ENCODE data around the gene CPM. TPM values are rescaled to one million over a fixed set of nuclear protein-coding genes. Genes with fewer than 3 reads are reported as not detected.

Gene CPM
- total and polyA plus RNA-seq, 7 donors: 2.2 to 13.3 (median 5.8) TPM

- H3K36me3 ChIP-seq (ENCODE audit: insufficient read depth in 1 of 2, low read depth in 1 of 2): no peaks in the 10 kb centered on the region
- no peaks in the 10 kb centered on the region for H3K9me3 ChIP-seq
- intact Hi-C loops (cut with DNase I): no loop called here
- H3K4me1 ChIP-seq: no peaks in the 10 kb centered on the region
- H3K27me3 ChIP-seq (ENCODE audit: insufficient read depth in 3 of 3, low read length in 2 of 3): no peaks in the 10 kb centered on the region
- no peak overlapping the region for H3K4me3 ChIP-seq
- ATAC-seq (no peak), DNase-seq (no peak)
- H3K27ac ChIP-seq: no peak overlapping the region
- WGBS, 3 donors: 65 to 74% (median 72%) methylated on average over 2 of the region's 2 CpGs
- TF ChIP-seq, protein P1, sequence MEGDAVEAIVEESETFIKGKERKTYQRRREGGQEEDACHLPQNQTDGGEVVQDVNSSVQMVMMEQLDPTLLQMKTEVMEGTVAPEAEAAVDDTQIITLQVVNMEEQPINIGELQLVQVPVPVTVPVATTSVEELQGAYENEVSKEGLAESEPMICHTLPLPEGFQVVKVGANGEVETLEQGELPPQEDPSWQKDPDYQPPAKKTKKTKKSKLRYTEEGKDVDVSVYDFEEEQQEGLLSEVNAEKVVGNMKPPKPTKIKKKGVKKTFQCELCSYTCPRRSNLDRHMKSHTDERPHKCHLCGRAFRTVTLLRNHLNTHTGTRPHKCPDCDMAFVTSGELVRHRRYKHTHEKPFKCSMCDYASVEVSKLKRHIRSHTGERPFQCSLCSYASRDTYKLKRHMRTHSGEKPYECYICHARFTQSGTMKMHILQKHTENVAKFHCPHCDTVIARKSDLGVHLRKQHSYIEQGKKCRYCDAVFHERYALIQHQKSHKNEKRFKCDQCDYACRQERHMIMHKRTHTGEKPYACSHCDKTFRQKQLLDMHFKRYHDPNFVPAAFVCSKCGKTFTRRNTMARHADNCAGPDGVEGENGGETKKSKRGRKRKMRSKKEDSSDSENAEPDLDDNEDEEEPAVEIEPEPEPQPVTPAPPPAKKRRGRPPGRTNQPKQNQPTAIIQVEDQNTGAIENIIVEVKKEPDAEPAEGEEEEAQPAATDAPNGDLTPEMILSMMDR (IDR thresholded peaks at IDR 0.05): no peak
These were observed 20.1 kb downstream of the CPM start for GRCh38 chr12:68912916-68913315.

GRCh38 chr12:68911197-68911718 lies 21.7 kb downstream of the CPM start:
- WGBS, 3 donors: 75 to 80% (median 78%) methylated on average over 2 of the region's 2 CpGs
- no peaks in the 10 kb centered on the region for H3K4me1 ChIP-seq
- no peak for DNase-seq
- intact Hi-C loops (cut with DNase I): no loop called here
- no peak overlapping the region for H3K4me3 ChIP-seq
- TF ChIP-seq, protein P1 (IDR thresholded peaks at IDR 0.05): no peak
- no peak for ATAC-seq
- no peaks in the 10 kb centered on the region for H3K9me3 ChIP-seq
- no peaks in the 10 kb centered on the region for H3K36me3 ChIP-seq (ENCODE audit: insufficient read depth in 1 of 2, low read depth in 1 of 2)
- H3K27me3 ChIP-seq (ENCODE audit: insufficient read depth in 3 of 3, low read length in 2 of 3): no peaks in the 10 kb centered on the region
- no peak overlapping the region for H3K27ac ChIP-seq

DNA sequence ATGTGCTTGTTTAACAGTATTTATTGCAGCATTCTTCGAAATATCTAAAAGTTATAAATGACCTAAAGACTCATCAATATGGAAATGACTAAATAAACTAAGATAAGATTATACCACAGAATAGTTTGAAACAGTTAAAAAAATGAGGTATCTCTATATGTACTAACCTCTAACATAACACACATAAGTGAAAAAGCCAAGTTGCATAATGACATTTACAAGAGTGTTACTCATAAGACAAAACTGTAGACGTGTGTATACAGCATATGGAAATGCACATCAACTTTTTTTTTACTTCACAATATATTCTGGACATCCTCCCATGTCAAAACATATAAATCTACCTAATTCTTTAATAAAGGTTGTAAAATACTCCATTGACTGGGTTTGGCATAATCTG lies 22.8 kb downstream of the CPM start:
- ATAC-seq (no peak), DNase-seq (no peak)
- TF ChIP-seq, protein P1 (IDR thresholded peaks at IDR 0.05): no peak
- H3K9me3 ChIP-seq: no peaks in the 10 kb centered on the region
- H3K4me1 ChIP-seq: no peaks in the 10 kb centered on the region
- intact Hi-C loops (cut with DNase I): no loop called here
- no peak overlapping the region for H3K4me3 ChIP-seq
- no peak overlapping the region for H3K27ac ChIP-seq
- no peaks in the 10 kb centered on the region for H3K27me3 ChIP-seq (ENCODE audit: insufficient read depth in 3 of 3, low read length in 2 of 3)
- 85 to 89% (median 86%) methylated on average over 2 of the region's 2 CpGs for WGBS, 3 donors
- no peaks in the 10 kb centered on the region for H3K36me3 ChIP-seq (ENCODE audit: insufficient read depth in 1 of 2, low read depth in 1 of 2)

DNA sequence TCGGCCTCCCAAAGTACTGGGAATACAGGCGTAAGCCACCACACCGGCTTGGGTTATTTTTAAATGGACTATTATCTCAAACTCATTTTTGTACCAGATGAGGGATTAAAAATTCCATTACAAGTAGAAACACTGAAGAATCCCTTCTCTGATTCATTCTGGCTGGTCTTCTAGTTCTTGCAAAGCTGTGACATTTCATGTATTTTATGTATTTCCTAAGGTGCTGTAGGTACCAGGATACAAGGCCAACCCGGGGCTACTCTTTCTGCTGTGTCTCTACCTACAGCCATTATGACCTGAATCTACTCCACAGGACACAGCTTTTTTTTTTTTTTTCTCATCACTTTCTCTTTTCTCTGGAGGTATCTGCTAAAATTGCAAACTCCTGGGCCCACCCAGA lies 24.9 kb downstream of the CPM start:
- Histone ChIP-seq H3K9me3 (no peaks in the 10 kb centered on the region), H3K27me3 (ENCODE audit: insufficient read depth in 3 of 3, low read length in 2 of 3) (no peaks in the 10 kb centered on the region)
- WGBS, 3 donors: 92 to 96% (median 93%) methylated on average over 4 of the region's 4 CpGs

More for the DNA sequence above, 24.9 kb downstream of the CPM start:
- intact Hi-C loops (cut with DNase I): no loop called here
- ATAC-seq (no peak), DNase-seq (no peak)
- Histone ChIP-seq H3K4me1 (no peaks in the 10 kb centered on the region), H3K4me3 (no peak overlapping the region), H3K27ac (no peak overlapping the region), H3K36me3 (ENCODE audit: insufficient read depth in 1 of 2, low read depth in 1 of 2) (no peaks in the 10 kb centered on the region)
- TF ChIP-seq, protein P1 (IDR thresholded peaks at IDR 0.05): no peak
